OCI-LY7 (cell line): ENCODE results near the gene METTL26.

Source experiments
- CTCF ChIP-seq: fragments of 200-600 bp; sonication (generic); conservative IDR thresholded peaks from 2 replicates; pipeline ENCODE4 v1.5.1; 2014; ENCODE audit warnings: mild to moderate bottlenecking, antibody characterized with exemption, low read length, moderate library complexity, mixed read lengths
- EZH2phosphoT487 ChIP-seq: fragments of 200-600 bp; sonication (generic); IDR thresholded peaks from 2 replicates; pipeline ENCODE4 v1.6.1; 2018; ENCODE audit warnings: low read depth, borderline replicate concordance, mild to moderate bottlenecking, mixed run types, antibody characterized with exemption, low read length, moderate library complexity, mixed read lengths

GRCh38 chr16:679814-680624, 43.9 kb upstream of the METTL26 start, which contains the start of gene STUB1:
- TF ChIP-seq CTCF = no peak
- no peak for TF ChIP-seq EZH2phosphoT487
